Mucosa of descending colon (tissue), 3 donors: ENCODE data around the gene TSSK1B. TPM values are rescaled to one million over a fixed set of nuclear protein-coding genes. Genes with fewer than 3 reads are reported as not detected.

Experiments
- ATAC-seq: fragments of 200-7000 bp; cut with Tn5 transposase; one replicate; pipeline ENCODE4 v1.9.1; 2020; ENCODE audit warnings: mild to moderate bottlenecking, moderate library complexity
- DNase-seq, 3 donors: peaks; one replicate each; pipeline ENCODE4 v3.0.0-alpha.2; 2020
- H3K36me3 ChIP-seq: fragments of 200-600 bp; one replicate; pipeline ENCODE4 v1.8.0; 2021; ENCODE audit warnings: low read depth, mild to moderate bottlenecking
- H3K4me1 ChIP-seq: fragments of 200-600 bp; one replicate; pipeline ENCODE4 v1.8.0; 2021; ENCODE audit warnings: low read depth, mild to moderate bottlenecking
- H3K4me3 ChIP-seq: fragments of 200-600 bp; one replicate; pipeline ENCODE4 v1.8.0; 2021; ENCODE audit warnings: mild to moderate bottlenecking
- H3K9me3 ChIP-seq: fragments of 200-600 bp; one replicate; pipeline ENCODE4 v1.8.0; 2021; ENCODE audit warnings: mild to moderate bottlenecking
- intact Hi-C, 2 donors: fragments of 100-400 bp; cut with DNase I in 1 of 2; cut with micrococcal nuclease in 1 of 2; formaldehyde crosslinking; loops; one replicate each; pipeline versions ENCODE4 v1.11.0 to v1.11.1; 2022; cut with DNase I, micrococcal nuclease
- total RNA-seq, 3 donors: library from RNA; stranded (reverse); fragmentation: NEBNext Ultra II Directional in 2 of 3; extraction: Animal tissue kit (Norgen Biotek cat#: 25700) in 2 of 3; gene quantifications; one replicate each; pipeline versions ENCODE4 v1.2.1 to v1.2.4, GENCODE V29; 2021 to 2023
- TF ChIP-seq, protein P1 (sequence below): fragments of 200-600 bp; IDR thresholded peaks from one replicate; pipeline ENCODE4 v1.8.0; 2022; ENCODE audit warnings: antibody characterized with exemption, mild to moderate bottlenecking
- donor health status: DM: no; HTN: no; CAD: no; lungs with moderate emphysema.
- donor health status: DM: no; HTN: no; CAD: no.
- donor health status: DM: no; HTN: yes; CAD: no.

TSSK1B gene
- total RNA-seq, 3 donors from 2014 or later, result 0.12 TPM; not detected in 2

DNA sequence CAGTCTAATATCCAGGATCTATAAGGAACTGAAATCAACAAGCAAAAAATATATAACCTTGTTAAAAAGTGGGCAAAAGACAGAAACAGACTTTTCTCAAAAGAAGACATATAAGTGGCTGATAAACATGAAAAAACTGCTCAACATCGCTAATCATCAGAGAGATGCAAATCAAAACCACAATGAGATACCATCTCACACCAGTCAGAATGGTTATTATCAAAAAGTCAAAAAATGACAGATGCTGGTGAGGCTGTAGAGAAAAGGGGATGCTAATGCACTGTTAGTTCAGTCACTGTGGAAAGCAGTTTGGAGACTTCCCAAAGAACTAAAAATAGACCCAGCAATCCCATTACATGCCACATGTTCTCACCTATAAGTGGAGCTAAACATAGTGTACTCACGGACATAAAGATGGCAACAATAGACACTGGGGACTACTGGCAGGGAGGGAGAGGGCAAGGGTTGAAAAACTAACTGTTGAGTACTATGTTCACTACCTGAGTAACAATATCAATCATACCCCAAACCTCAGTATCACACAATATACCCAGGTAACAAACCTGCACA is 11.7 kb upstream of the TSSK1B start:
- Histone ChIP-seq H3K4me1 (no peaks in the 10 kb centered on the region), H3K36me3 (no peaks in the 10 kb centered on the region), H3K9me3 (peaks cover 4% of the 10 kb centered on the region), H3K4me3 (no peak overlapping the region)
- TF ChIP-seq, protein P1, sequence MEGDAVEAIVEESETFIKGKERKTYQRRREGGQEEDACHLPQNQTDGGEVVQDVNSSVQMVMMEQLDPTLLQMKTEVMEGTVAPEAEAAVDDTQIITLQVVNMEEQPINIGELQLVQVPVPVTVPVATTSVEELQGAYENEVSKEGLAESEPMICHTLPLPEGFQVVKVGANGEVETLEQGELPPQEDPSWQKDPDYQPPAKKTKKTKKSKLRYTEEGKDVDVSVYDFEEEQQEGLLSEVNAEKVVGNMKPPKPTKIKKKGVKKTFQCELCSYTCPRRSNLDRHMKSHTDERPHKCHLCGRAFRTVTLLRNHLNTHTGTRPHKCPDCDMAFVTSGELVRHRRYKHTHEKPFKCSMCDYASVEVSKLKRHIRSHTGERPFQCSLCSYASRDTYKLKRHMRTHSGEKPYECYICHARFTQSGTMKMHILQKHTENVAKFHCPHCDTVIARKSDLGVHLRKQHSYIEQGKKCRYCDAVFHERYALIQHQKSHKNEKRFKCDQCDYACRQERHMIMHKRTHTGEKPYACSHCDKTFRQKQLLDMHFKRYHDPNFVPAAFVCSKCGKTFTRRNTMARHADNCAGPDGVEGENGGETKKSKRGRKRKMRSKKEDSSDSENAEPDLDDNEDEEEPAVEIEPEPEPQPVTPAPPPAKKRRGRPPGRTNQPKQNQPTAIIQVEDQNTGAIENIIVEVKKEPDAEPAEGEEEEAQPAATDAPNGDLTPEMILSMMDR, result no peak
- DNase-seq, result no peak
- ATAC-seq, result no peak
- intact Hi-C loops, result no loop called here

DNA sequence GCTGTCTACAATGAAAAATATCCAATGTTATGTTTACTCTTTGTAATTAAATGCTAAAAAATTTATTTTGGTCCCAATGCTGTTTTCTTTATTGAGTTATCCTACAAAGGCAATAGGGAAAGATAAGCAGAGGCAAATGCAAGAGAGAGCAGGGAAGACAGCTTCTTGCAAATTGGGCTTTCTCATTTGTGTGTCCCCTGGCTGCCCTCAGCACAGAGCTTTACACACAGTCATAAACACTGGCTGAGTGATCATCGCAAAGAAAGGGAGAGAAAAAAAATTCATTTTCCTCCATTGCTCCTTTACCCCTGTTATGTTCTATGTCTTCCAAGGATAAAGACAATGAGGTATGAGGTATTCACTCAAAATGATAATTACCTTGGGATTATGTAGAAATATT is 2.3 kb upstream of the TSSK1B start:
- intact Hi-C loops, result no loop called here
- no peak for DNase-seq

DNA sequence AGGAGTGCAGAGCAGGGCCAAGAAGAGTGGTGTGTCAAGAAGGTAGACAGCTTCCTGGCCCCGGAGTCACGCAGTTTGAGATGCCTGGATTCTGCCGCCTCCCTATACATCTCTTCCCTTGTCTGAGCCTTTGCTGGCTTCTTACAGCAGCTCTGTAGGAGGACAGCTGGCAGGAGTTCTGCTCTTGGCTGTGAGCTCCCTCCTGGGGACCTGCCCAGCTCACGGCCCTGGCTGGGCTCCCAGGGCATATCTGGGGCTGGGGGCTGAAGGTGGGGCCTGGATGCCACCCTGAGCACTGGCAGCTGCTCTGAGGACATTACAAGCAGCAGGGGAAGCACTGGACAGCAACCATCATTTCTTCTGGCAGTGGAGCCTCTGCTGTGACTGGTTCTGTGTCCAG is 786 bp upstream of the TSSK1B start:
- TF ChIP-seq, protein P1, result no peak
- H3K4me1 ChIP-seq, result no peaks in the 10 kb centered on the region
- DNase-seq, result no peak
- H3K9me3 ChIP-seq, result no peaks in the 10 kb centered on the region
- intact Hi-C loops, result no loop called here
- no peaks in the 10 kb centered on the region for H3K36me3 ChIP-seq
- peak; percentile 8 for ATAC-seq
- H3K4me3 ChIP-seq, result no peak overlapping the region

More for the DNA sequence above, 2.3 kb upstream of the TSSK1B start:
- Histone ChIP-seq H3K4me1 (no peaks in the 10 kb centered on the region), H3K36me3 (no peaks in the 10 kb centered on the region), H3K9me3 (no peaks in the 10 kb centered on the region), H3K4me3 (no peak overlapping the region)
- no peak for ATAC-seq
- TF ChIP-seq, protein P1, result no peak

DNA sequence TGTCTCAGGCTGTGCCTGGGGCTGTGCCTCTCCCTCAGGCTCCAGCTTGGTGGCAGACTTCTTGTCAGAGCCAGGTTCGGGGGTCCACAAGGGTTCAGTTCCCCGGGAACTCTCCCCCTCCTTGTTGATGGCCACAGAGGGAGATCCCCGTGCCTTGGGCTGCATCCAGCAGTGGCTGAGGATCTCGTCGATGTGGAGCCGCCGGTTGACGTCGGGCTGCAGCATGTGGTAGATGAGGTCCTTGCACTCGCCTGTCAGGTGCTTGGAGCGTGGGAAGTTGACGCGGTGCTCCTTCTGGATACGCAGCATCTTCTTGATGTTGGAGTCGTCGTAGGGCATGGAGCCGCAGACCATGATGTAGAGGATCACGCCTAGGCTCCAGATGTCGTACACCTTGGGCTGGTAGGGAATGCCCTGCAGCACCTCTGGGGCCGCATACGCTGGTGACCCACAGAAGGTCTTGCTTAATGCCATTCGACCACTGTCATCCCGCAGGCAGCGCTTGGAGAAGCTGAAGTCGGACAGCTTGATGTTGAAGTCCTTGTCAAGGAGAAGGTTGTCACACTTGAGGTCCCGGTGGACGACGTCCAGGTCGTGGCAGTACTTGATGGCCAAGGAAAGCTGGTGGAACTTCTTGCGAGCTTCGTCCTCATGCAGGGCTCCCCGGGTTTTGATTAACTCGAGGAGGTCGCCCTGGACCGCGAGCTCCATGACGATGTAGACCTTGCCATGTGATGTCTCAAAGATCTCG is 752 bp downstream of the TSSK1B start:
- TF ChIP-seq, protein P1, result no peak
- intact Hi-C loops, result no loop called here
- DNase-seq (no peak), ATAC-seq (no peak)
- Histone ChIP-seq H3K4me1 (no peaks in the 10 kb centered on the region), H3K4me3 (no peak overlapping the region), H3K9me3 (no peaks in the 10 kb centered on the region), H3K36me3 (no peaks in the 10 kb centered on the region)

DNA sequence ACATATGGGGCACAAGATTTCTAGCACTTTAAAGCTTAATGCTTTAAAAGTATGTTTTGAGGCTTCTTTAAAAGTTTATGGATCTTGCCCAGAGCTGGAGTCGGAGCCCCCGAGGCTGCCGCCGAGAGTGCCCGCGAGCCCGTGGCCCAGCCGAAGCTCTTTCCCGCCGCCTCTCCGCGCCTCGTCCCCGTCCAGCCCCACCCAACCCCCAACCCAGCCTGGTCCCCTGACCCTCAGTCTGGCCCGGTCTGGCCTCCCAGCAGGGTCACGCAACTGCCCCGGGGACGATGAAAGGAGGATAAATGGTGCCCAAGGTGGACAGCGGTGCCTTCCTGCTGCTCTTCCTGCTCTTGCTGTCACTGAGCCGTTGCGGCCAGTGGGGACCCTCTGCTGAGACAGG is 1.7 kb downstream of the TSSK1B start:
- intact Hi-C loops, result no loop called here
- no peaks in the 10 kb centered on the region for H3K4me1 ChIP-seq
- H3K4me3 ChIP-seq, result no peak overlapping the region
- H3K36me3 ChIP-seq, result no peaks in the 10 kb centered on the region
- TF ChIP-seq, protein P1, result no peak
- no peaks in the 10 kb centered on the region for H3K9me3 ChIP-seq
- ATAC-seq (no peak), DNase-seq (no peak)
